Ishikawa (cell line): ENCODE results near the gene USP6NL.

ENCODE experiments used
- CEBPB ChIP-seq: IDR thresholded peaks from 2 replicates; pipeline ENCODE4 v1.6.1; 2012
- CREB1 ChIP-seq: IDR thresholded peaks from 2 replicates; pipeline ENCODE4 v1.6.1; 2012; ENCODE audit warnings: low read depth
- EGR1 ChIP-seq: IDR thresholded peaks from 2 replicates; pipeline ENCODE4 v1.6.1; 2012
- EP300 ChIP-seq: IDR thresholded peaks from 2 replicates; pipeline ENCODE4 v1.6.1; 2012; ENCODE audit warnings: borderline replicate concordance
- FOXM1 ChIP-seq: IDR thresholded peaks from 2 replicates; pipeline ENCODE4 v1.6.1; 2012; ENCODE audit warnings: low read depth, borderline replicate concordance
- MAX ChIP-seq: IDR thresholded peaks from 2 replicates; pipeline ENCODE4 v1.6.1; 2012
- NFIC ChIP-seq: IDR thresholded peaks from 2 replicates; pipeline ENCODE4 v1.6.1; 2012
- RAD21 ChIP-seq: IDR thresholded peaks from 2 replicates; pipeline ENCODE4 v1.6.1; 2012; ENCODE audit warnings: low read depth
- REST ChIP-seq: IDR thresholded peaks from 2 replicates; pipeline ENCODE4 v1.6.1; 2012; ENCODE audit warnings: low read depth, mild to moderate bottlenecking
- TAF1 ChIP-seq: IDR thresholded peaks from 2 replicates; pipeline ENCODE4 v1.6.1; 2012; ENCODE audit warnings: low read depth, mild to moderate bottlenecking
- TCF12 ChIP-seq: IDR thresholded peaks from 2 replicates; pipeline ENCODE4 v1.6.1; 2012; ENCODE audit warnings: low read depth
- TEAD4 ChIP-seq: IDR thresholded peaks from 2 replicates; pipeline ENCODE4 v1.6.1; 2012
- USF1 ChIP-seq: IDR thresholded peaks from 2 replicates; pipeline ENCODE4 v1.6.1; 2012
- YY1 ChIP-seq: IDR thresholded peaks from 2 replicates; pipeline ENCODE4 v1.6.1; 2012; ENCODE audit warnings: low read depth
- ZBTB7A ChIP-seq: IDR thresholded peaks from 2 replicates; pipeline ENCODE4 v1.6.1; 2012; ENCODE audit warnings: low read depth

USP6NL gene

DNA sequence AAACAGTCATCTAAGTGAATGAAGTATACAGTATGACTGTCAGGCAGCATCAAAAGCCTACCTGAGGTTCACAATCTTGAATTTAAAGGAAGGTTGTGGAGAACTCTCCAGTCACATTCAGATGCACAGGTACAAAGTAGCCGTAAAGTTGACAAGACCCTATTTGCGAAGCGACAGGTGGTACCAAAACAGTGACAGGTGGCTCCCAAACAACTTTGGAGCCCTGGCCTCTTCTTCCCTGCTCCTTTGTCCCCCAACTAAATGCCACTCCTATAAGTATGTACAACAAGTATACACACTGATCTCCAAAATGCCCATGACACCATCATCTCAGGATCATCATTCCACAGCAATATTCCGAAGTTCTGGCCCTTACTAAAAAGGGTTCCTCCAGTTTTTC lies 53.5 kb downstream of the USP6NL start:
- TF ChIP-seq RAD21 (no peak), USF1 (no peak), YY1 (no peak), EGR1 (no peak), TEAD4 (no peak), EP300 (no peak), CREB1 (no peak), REST (no peak), MAX (no peak), NFIC (no peak), CEBPB (no peak), TAF1 (no peak), FOXM1 (no peak), ZBTB7A (no peak), TCF12 (no peak)

- TF ChIP-seq MAX (no peak), TEAD4 (no peak), CEBPB (no peak), TAF1 (no peak), USF1 (no peak), RAD21 (no peak), EP300 (no peak), NFIC (no peak), TCF12 (no peak), EGR1 (no peak), YY1 (no peak), REST (no peak), CREB1 (no peak), ZBTB7A (no peak), FOXM1 (no peak)
Observed at GRCh38 chr10:11557513-11557912, 53.9 kb downstream of the USP6NL start.

DNA sequence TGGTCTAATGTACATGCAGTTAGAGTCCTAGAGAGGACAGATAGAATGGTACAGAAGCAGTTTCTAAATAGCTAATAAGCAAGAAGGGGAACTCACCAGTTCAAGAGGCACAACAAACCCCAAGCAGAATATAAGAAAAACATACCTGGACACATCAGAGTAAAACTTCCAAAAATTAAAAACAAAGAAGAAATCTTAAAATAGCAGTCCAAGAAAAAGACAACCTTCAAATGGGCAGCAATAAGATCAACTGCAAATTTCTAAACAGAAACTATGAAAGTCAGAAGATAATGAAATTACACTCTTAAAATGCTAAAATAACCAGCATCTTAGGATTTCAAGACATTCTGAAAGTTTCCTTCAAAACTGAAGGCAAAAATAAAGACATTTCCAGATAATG lies 55.9 kb downstream of the USP6NL start:
- TF ChIP-seq FOXM1 (no peak), EP300 (no peak), EGR1 (no peak), CEBPB (no peak), RAD21 (no peak), NFIC (no peak), TCF12 (no peak), CREB1 (no peak), REST (no peak), ZBTB7A (no peak), YY1 (no peak), TEAD4 (no peak), MAX (no peak)

DNA sequence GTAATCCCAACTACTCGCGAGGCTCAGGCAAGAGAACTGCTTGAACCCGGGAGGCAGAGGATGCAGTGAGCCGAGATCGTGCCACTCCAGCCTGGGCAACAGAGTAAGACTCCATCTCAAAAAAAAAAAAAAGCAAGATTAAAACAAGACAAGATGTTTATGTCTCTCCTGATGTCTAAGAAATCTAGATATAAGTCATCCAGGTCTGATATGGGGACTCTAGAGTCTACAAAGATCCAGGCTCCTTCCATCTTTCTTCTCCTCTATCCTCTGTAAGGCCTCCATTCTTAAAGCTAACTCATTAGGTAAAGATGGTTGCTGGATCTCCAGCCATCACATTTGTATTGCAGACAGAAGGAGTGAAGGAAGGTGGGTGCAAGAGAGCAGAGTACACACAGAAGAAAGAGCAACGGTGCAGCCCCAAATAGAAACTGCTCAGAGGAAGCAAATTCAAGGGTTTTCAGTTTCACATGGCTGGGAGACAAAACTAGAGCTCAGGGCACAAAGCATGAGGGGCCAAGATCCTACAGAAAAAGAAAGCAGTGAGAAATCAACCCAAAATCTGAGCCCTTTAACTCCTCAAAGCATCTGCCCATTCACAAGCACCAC lies 57.6 kb downstream of the USP6NL start:
- TF ChIP-seq TEAD4 (no peak), USF1 (no peak), TCF12 (no peak), TAF1 (no peak), RAD21 (no peak), EP300 (no peak)
